Dedifferentiated amniotic fluid mesenchymal stem cell (primary cell): Measurements from ENCODE around the gene GRIK4.

Source experiments
- DNase-seq: peaks from one replicate; pipeline ENCODE4 v3.0.0-alpha.2; 2016; ENCODE audit errors: extremely low spot score

The GRIK4 gene

DNA sequence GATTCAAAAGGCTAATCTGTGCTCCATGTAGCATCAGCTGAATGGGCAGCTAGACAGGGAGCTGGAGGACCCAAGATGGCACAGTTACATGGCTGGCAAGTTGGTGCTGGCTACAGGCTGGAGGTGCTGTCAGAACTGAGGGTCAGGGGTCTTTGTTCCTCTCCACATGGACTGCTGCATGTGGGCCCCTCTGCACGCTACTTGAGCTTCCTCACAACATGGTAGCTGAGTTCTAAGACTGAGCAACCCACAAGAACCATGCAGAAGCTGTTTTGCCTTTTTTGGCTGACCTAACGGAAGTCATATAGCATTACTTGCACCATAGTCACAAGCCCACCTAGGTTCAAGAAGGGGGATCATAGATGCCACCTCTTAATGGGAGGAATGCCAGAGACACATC is 196.1 kb downstream of the GRIK4 start:
- DNase-seq, result no peak

GRCh38 chr11:120708511-120709183 is 197.1 kb downstream of the GRIK4 start:
- DNase-seq, result no peak

DNA sequence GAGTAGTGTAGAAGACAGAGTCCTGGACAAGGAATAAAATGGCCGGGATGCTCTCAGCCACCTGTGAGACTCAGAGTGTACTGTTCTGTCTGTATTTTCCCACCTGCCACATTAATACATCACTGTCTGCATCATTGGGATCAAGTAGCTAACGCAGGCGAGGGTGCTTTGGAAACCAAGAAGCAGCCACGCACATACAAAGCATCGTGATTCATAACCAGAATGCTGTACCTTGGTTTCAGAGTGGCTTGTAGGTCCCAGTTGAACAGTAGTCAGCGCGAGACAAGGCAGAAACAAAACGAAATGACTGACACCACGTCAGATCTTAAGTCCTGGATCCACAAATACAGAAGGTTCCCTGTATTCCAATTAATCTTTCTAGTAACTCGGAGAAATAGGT is 198.3 kb downstream of the GRIK4 start:
- no peak for DNase-seq

GRCh38 chr11:120710354-120711131 is 199.0 kb downstream of the GRIK4 start:
- DNase-seq, result peak; percentile 77

DNA sequence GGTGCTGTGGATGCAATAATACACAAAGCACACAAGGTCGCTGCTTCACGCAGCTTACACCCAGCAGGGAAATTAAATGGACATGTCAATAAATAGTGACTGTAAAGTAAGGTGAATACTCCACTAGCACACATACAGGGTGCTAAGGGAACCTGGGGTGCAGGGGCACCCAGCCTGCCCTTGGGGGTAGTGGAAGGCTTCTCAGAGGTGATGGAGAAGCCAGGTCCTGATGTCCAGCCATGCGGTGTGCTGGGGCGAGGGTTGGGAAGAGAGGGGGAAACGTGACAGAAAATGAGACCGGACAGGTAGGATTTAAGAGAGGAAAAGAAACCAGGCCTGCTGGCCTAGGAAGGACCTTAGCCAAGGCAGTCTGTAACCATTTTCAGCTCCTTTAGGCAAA is 200.5 kb downstream of the GRIK4 start:
- no peak for DNase-seq

- no peak for DNase-seq
These were observed 201.3 kb downstream of the GRIK4 start for GRCh38 chr11:120712881-120713280.

DNA sequence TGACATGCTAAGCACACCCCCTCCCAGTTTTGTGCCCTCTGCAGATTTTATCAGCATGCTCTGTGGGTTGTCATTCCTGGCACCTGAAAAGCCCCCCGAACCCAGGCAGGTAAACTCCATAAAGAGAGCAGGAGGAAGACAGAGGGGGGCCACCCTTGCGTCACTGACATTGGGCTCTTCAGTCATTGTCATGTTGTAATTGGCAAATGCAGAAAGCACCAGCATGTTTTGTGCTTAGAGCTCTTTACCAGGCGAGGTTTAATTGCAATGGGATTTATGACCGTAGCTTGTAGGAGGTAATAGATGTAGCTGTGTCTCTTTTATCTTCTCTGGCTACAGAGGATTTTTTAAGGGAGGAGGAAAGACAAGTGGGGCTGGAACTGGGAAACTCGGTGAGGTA is 201.7 kb downstream of the GRIK4 start:
- DNase-seq, result no peak

DNA sequence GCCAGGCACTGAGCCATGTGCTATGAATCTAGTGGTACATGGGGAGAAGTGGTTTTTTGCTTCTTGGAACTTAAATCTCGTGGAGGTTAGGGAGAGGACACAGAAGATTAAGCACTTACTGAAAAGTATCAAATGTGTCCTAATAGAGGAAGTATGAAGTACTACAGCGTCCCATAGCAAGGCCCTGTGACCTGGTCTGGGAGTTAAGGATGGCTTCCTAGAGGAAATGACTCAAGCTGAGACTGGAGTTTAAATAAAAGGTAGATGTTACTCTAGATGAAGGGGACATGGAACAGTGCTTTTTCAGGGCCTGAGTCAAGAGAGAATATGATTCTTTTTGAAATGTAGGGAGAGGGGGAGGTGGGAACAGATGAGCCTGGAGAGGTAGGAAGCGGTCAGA is 202.9 kb downstream of the GRIK4 start:
- DNase-seq, result no peak

DNA sequence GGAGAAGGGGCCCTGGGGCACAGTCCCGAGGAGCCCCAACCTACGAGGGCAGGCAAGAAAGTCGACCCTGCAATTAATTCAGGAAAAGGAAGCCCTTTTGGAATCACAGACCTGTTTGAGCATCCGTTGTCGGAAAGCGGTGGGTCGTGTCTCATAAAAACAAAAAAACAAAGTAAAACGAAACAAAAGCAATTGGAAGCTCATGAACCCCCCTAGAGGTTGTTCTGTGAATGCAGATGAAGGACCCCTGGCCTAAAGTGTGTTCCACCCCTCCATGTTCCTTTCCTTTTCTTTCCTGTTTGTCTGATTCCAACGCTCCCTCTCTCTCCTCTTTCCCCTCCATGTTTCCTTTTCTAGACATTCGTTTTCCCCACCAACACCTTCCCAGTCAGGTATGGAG is 203.7 kb downstream of the GRIK4 start:
- no peak for DNase-seq

- DNase-seq, result no peak
These were observed 205.5 kb downstream of the GRIK4 start for GRCh38 chr11:120717042-120717441.

- DNase-seq, result no peak
These were observed 206.1 kb downstream of the GRIK4 start for GRCh38 chr11:120717623-120718022.

GRCh38 chr11:120718171-120718570 is 206.6 kb downstream of the GRIK4 start:
- no peak for DNase-seq

GRCh38 chr11:120719348-120719747 is 207.8 kb downstream of the GRIK4 start:
- no peak for DNase-seq

GRCh38 chr11:120720760-120721159 is 209.2 kb downstream of the GRIK4 start:
- DNase-seq, result no peak

DNA sequence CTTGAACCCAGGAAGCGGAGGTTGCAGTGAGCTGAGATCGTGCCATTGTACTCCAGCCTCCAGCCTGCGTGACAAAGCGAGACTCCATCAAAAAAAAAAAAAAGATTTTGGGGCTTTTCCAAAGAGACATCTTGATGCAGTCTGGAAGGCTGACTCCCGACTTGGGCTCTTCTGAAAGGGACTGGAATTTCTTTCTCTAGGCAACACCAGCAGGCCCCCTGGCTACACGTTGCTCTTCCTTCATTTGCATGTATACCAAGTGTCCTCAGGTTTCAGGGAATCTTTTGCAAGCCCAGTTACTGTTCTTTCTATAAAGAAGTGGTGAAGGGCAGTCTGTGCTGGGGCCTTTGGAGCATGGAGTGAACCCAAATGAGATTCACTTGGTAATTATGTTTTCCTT is 211.0 kb downstream of the GRIK4 start:
- no peak for DNase-seq

DNA sequence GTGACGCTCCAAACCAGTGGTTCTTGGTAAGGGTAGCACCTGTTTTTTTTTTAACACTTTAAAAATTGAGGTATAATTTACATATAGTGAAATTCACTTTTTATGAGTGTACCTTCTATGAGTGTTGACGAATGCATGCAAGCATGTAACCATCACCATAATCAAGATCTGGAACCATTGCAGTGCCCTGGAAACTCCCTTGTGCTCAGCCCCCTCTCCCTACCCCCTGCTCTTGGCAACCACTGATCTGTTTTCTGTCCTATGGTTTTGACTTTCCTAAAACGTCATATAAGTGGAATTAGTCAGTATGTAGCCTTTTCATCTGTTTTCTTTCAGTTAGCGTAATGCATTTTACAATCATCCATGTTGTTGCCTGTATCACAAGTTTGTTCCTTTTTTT is 212.2 kb downstream of the GRIK4 start:
- no peak for DNase-seq

- DNase-seq, result no peak
These were observed 216.2 kb downstream of the GRIK4 start for GRCh38 chr11:120727752-120728151.

DNA sequence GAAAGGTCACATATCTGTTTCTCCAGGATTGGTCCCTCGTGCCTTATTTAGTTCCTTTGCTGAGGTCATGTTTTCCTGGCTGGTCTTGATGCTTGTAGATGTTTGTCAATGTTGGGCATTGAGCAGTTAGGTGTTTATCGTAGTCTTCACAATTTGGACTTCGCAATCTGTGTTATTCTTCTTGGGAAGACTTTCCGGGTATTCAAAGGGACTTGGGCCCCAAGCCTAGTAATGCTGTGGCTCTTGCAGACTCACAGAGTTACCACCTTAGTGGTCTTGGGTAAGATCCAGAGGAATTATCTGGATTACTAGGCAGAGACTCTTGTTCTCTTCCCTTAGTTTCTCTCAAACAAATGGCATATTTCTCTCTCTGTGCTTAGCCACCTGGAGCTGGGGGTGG is 223.5 kb downstream of the GRIK4 start:
- no peak for DNase-seq

DNA sequence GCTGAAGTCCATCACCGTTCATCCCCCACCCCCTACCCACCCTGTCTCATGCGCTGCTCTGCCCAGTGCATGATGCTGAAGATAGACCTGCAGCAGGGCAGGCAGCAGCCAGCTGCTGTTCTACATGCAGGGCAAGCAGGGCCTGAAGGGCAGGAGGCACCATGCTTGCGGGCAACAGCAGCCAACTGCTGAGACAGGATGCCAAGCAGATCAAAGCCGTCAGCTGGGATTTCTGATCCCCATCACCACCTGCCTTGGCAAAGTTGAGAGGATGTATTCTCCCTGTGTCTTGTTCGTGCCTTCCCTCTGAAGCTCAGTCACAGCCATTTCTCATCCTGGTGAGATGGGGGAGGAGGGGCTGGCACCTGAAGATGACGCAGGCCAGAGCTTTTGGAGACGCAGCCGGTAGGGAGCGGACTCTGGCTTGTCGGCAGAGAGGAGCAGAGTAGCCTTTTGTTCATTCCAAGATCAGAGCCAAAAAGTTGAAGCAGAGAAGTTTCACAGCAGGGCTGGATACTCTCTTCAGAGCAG is 227.0 kb downstream of the GRIK4 start:
- DNase-seq, result no peak

GRCh38 chr11:120739780-120740179 is 228.2 kb downstream of the GRIK4 start:
- DNase-seq, result no peak

DNA sequence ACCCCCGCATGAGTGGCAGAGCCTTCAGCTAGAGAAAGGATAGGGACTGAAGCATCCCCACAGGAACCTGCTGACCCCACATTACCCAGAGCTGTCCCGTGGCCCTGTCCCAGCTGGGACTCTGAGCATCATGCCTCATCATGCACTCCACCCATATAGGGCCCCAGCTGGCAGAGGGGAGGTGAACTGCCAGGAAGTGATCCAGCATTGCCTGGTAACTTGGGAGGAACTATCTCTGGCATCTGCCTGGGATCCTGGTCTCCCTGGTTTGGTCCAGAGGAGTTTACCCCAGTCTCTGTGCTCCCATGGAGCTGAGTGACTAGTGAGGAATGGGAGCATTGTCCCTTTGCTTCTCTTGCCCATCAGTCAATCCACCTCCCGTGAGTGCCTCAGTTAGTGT is 228.8 kb downstream of the GRIK4 start:
- no peak for DNase-seq

- DNase-seq, result no peak
These were observed 232.8 kb downstream of the GRIK4 start for GRCh38 chr11:120744016-120744994.
